ENCODE results near the gene GIMAP8.

- no peak for TF ChIP-seq CTCF (IDR thresholded peaks at IDR 0.05)
- no peak for TF ChIP-seq TCF7L2 (IDR thresholded peaks at IDR 0.05; ENCODE audit: low read depth, low read length)
- TF ChIP-seq POLR2AphosphoS5 (IDR thresholded peaks at IDR 0.05; ENCODE audit: low read depth, low read length) = no peak
- TF ChIP-seq REST (IDR thresholded peaks at IDR 0.05; ENCODE audit: insufficient read depth in 1 of 2, low read depth in 2 of 2, low read length in 1 of 2) = no peak
Measured at GRCh38 chr7:150516956-150517745, 66.7 kb downstream of the GIMAP8 start.
